ENCODE data around the gene HLA-DRA. TPM values are rescaled to one million over a fixed set of nuclear protein-coding genes. Genes with fewer than 3 reads are reported as not detected.
"Not testable (repeated sequence)": the region's sequence is repeated elsewhere in the genome, so short reads cannot be mapped to it uniquely, and the experiment has no call there.

Gene HLA-DRA
- total RNA-seq, 1 experiment from 2014 or later: not detected

DNA sequence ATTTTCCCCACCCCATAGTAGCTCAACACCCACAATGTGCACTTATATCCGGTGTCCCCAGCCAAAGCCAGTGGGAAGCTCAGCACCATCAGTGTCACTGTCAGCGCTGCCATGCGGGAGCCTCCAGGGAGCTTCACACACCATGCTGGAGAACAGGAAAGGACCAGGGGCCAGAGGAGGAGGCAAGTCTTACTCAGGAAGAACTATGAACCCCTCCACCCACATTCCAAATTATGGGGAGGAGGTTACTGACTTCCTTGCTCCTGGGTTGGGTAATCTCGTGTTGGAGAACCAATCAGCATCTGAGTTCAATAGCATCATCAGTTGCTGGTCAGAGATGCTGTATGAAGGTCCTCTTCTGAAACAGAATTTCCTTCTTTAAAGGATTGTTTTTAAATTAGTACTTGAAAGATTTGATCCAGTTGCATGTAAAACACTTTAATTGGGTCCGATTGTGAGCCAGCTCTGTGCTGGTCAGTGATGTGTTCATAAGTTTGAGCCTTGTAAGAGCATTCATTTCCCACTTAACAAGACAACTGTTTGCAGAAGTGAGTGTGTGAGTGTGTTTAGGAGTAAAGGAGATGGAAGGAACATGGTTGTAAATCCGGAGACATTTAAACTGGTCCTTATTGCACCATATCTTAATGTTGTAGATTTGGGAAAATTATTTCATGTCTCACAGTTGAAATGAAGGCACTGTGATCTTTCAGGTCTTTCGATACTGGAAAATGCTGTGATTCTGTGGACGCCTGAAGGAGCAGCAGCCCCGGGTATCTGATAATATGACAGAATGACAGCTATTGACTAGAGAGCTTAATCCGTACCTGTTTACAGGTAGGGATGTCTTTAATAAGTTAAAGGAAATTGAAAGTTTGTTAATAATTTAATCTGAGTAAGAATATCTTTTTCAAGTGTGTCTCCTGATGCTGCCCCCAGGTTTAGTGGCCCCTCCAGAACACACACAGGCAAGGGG lies 34.0 kb downstream of the HLA-DRA start:
- H3K4me3 ChIP-seq; H3K36me3 ChIP-seq; H3K9me3 ChIP-seq (replicated peaks); H3K4me1 ChIP-seq (replicated peaks); H3K27ac ChIP-seq; H3K27me3 ChIP-seq (replicated peaks): not testable (repeated sequence)
- peak in 1 of 2 experiments; percentile 10 for DNase-seq (ENCODE audit: low read depth in 1 of 2, low spot score in 2 of 2)

DNA sequence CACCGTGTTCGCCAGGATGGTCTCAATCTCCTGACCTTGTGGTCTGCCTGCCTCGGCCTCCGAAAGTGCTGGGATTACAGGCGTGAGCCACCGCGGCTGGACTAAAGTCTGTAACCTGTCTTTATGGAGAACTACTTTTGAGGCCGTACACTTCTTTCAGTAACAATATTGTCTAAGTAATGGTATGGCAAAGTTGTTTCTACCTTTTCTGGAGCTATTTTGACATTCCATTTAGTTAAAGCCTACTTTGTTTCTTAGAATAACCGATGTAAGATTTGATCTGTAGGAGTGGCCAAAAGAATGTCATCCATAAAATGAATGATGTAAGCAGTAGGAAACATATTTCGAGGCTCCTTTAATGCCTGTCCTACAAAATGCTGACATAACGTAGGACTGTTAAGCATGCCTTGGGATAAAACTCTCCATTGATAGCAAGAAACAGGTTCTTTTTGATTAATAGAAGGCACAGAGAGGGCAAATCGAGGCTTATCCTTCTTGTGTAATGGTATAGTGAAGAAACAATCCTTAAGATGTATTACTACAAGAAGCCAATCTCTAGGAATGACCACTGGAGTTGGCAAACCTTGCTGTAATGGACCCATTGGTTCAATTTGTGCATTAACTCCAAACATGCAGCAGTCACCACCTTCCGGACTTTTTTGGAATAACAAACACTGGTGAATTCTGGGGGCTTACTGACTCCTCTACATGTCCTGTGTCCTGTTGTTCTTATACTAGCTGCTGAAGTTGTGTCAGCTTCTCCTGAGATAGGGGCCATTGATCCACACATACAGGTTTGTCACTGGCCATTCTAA lies 35.9 kb downstream of the HLA-DRA start:
- Histone ChIP-seq H3K4me1 (replicated peaks) (no peaks in the 10 kb centered on the region), H3K9me3 (replicated peaks) (no peaks in the 10 kb centered on the region), H3K36me3 (no peaks in the 10 kb centered on the region), H3K4me3 (no peak overlapping the region), H3K27ac (no peak overlapping the region), H3K27me3 (replicated peaks) (0 out of 2 replicates have a peak, but pooled peaks cover 3% of the 10 kb centered on the region)
- DNase-seq (ENCODE audit: low read depth in 1 of 2, low spot score in 2 of 2): no peak

DNA sequence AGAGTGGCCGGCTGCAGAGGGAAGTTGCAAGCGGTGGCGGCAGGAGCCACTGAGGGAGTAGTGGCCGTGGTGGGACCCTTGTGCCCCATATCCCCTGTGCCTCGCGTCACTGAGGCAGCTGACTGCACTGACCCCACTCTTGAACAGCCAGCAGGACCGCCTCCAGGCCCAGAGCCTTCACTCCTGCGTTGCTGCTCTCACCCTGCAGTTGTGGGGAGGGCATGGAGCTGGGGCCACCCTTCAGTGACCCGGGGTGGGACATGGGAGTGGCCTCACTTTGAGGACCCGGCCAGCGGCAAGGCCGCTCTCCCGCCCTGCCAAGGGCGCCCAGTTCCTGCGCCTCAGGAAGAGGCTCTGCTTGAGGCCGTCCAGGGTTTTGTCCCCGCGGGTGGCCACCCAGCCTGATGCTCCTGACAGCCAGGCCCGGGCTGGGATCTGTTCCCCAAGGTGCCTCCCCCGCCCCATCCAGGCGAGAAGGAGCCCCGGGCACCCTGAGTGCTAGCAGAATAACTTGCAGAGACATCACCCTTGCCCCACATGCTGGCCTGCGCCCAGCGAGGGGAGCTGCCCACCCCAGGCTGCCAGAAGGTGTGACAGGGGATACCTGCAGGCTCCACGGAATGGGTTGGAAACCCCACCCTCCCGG lies 44.4 kb downstream of the HLA-DRA start:
- Histone ChIP-seq H3K27ac (no peak overlapping the region), H3K4me1 (replicated peaks) (no peaks in the 10 kb centered on the region)

DNA sequence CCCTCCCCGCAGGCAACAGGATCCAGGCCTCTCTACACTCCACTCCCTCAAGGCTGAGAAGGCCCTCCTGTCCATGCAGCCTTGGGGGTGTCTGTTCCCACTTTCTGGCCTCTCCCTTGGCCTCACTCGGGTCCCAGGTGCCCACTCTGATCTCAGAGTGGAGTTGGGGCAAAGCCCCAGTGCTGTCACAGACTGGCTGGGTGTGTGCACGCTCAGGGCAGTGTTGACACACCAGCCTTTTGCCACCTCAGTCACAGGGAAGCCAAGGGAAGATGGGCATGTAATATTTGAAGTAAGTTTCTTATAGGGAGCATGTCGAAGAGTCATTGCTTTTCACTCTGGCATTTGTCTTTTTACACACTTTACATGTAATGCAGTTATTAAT lies 44.9 kb downstream of the HLA-DRA start:
- H3K4me3 ChIP-seq: no peak overlapping the region
- no peak for DNase-seq (ENCODE audit: low read depth in 1 of 2, low spot score in 2 of 2)

More for the DNA sequence above, 44.4 kb downstream of the HLA-DRA start:
- Histone ChIP-seq H3K9me3 (replicated peaks) (no peaks in the 10 kb centered on the region), H3K36me3 (no peaks in the 10 kb centered on the region), H3K27me3 (replicated peaks) (peaks cover 24% of the 10 kb centered on the region), H3K4me3 (no peak overlapping the region)
- DNase-seq (ENCODE audit: low read depth in 1 of 2, low spot score in 2 of 2): no peak

DNA sequence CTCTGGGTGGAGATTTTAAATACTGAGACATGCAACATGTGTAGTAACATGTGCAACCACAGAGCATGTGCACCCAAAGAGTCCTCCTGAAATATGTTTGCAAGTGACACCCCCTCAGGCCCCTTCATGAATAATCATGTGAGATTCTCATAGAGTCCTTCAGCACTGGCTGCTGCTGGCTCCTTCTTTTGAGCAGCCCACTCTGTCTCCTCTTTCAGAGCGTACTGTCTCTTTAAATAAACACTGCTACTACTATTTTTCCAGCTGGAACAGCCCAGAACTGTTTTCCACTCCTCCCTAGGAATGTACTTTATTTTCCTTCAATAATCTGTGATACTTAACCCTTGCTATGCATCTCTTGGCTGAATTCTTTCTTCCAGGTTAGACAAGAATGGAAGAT lies 48.4 kb downstream of the HLA-DRA start:
- Histone ChIP-seq H3K4me1 (replicated peaks) (no peaks in the 10 kb centered on the region), H3K4me3 (no peak overlapping the region), H3K9me3 (replicated peaks) (no peaks in the 10 kb centered on the region), H3K27me3 (replicated peaks) (peaks cover 24% of the 10 kb centered on the region), H3K27ac (no peak overlapping the region), H3K36me3 (no peaks in the 10 kb centered on the region)
- no peak for DNase-seq (ENCODE audit: low read depth in 1 of 2, low spot score in 2 of 2)

More for the DNA sequence above, 44.9 kb downstream of the HLA-DRA start:
- no peaks in the 10 kb centered on the region for H3K9me3 ChIP-seq (replicated peaks)
- no peak overlapping the region for H3K27ac ChIP-seq
- no peaks in the 10 kb centered on the region for H3K36me3 ChIP-seq
- H3K27me3 ChIP-seq (replicated peaks): peaks cover 24% of the 10 kb centered on the region
- no peaks in the 10 kb centered on the region for H3K4me1 ChIP-seq (replicated peaks)

DNA sequence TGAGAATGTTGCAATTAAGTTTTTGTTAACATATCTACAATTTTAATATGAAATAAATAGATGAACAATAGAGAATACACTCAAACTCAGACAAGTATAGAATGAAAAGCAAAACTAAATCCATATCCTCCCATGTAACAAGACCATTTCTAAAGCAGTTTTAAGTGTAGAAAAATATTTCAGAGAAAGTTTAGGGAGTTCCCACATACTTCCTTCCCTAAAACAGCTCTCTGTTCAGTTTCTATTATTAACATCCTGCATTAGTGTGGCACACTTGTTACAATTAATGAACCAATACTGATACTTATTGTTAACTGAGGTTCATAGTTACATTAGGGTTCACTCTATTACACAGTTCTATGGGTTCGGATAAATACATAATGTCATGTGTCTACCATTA lies 52.0 kb downstream of the HLA-DRA start:
- H3K9me3 ChIP-seq (replicated peaks): 0 out of 2 replicates have a peak, but pooled peaks cover 2% of the 10 kb centered on the region
- no peaks in the 10 kb centered on the region for H3K36me3 ChIP-seq
- no peaks in the 10 kb centered on the region for H3K4me1 ChIP-seq (replicated peaks)
- H3K27me3 ChIP-seq (replicated peaks): 0 out of 2 replicates have a peak, but pooled peaks cover 12% of the 10 kb centered on the region
- DNase-seq (ENCODE audit: low read depth in 1 of 2, low spot score in 2 of 2): no peak
- no peak overlapping the region for H3K4me3 ChIP-seq
- no peak overlapping the region for H3K27ac ChIP-seq

DNA sequence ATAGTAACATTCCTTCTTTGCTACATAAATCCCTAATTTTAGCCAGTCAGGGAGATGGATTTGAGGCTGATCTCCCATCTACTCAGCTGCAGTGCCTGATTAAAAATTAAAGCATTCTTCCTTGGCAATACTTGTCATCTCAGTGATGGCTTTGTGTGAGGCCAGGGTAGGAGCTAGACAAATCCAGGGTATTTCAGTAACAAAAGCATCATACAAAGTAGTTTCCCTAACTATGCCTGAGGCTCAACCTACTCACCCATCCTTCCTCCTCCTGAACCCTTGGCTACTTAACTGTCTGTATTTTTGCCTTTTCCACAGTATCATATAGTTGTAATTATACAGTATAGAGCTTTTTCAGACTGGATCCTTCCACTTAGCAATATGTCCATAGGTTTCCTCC lies 52.7 kb downstream of the HLA-DRA start:
- H3K4me3 ChIP-seq: no peak overlapping the region
- DNase-seq (ENCODE audit: low read depth in 1 of 2, low spot score in 2 of 2): no peak
- 0 out of 2 replicates have a peak, but pooled peaks cover 2% of the 10 kb centered on the region for H3K9me3 ChIP-seq (replicated peaks)
- no peaks in the 10 kb centered on the region for H3K36me3 ChIP-seq
- H3K27me3 ChIP-seq (replicated peaks): 0 out of 2 replicates have a peak, but pooled peaks cover 9% of the 10 kb centered on the region
- no peak overlapping the region for H3K27ac ChIP-seq
- no peaks in the 10 kb centered on the region for H3K4me1 ChIP-seq (replicated peaks)

Other genes with a start within 250 kb of the HLA-DRA start
- gene PBX2, start 249.7 kb upstream of the HLA-DRA start, total RNA-seq (2014; rRNA removed; shearing (Covaris generic)): 11.8 and 13.2 TPM in 2 replicates
- gene GPSM3, start 247.2 kb upstream of the HLA-DRA start, total RNA-seq (2014; rRNA removed; shearing (Covaris generic)): 15.3 and 16.2 TPM in 2 replicates
- gene NOTCH4, start 215.8 kb upstream of the HLA-DRA start, total RNA-seq (2014; rRNA removed; shearing (Covaris generic)): 1.6 and 2.0 TPM in 2 replicates
- not detected in 2 replicates for gene TSBP1, start 68.0 kb upstream of the HLA-DRA start, total RNA-seq (2014; rRNA removed; shearing (Covaris generic))
- gene BTNL2, start 32.7 kb upstream of the HLA-DRA start, total RNA-seq (2014; rRNA removed; shearing (Covaris generic)): not detected in 2 replicates
- not detected in 2 replicates for gene HLA-DRB5, start 90.4 kb downstream of the HLA-DRA start, total RNA-seq (2014; rRNA removed; shearing (Covaris generic))
- gene HLA-DRB1, start 150.0 kb downstream of the HLA-DRA start, total RNA-seq (2014; rRNA removed; shearing (Covaris generic)): not detected in 2 replicates
- gene HLA-DQA1, start 197.5 kb downstream of the HLA-DRA start, total RNA-seq (2014; rRNA removed; shearing (Covaris generic)): not detected in 2 replicates
- not detected in 2 replicates for gene HLA-DQB1, start 226.8 kb downstream of the HLA-DRA start, total RNA-seq (2014; rRNA removed; shearing (Covaris generic))

Measured in SJSA1 (cell line).